ENCODE data around the gene ROR2.

ROR2 gene

DNA sequence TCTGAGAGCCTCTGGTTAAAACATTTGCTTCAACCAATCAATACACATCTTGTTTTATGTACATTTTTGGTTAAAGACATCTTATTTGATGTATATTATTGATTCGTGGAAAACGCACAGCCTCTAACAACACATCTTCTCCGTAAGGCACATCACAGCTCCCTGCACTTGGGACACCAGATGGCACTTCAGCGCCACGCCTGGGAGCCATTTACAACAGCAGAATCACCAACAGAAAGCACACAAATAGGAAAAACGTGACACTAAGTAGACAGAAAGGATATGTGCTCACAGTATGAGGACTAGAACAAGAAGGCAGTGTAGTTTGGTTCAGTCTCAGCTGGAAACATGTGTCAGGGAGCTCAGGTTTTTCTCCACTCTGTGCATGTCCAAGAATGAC is 199.7 kb downstream of the ROR2 start:
- no peak for TF ChIP-seq CTCF (IDR thresholded peaks at IDR 0.05; ENCODE audit: borderline replicate concordance, insufficient read depth, low read depth, low read length)
- H3K4me3 ChIP-seq (ENCODE audit: low read depth, low read length) = no peak overlapping the region

GRCh38 chr9:91746904-91747303 is 203.1 kb downstream of the ROR2 start:
- TF ChIP-seq CTCF (IDR thresholded peaks at IDR 0.05; ENCODE audit: borderline replicate concordance, insufficient read depth, low read depth, low read length) = no peak
- H3K4me3 ChIP-seq (ENCODE audit: low read depth, low read length) = no peak overlapping the region

DNA sequence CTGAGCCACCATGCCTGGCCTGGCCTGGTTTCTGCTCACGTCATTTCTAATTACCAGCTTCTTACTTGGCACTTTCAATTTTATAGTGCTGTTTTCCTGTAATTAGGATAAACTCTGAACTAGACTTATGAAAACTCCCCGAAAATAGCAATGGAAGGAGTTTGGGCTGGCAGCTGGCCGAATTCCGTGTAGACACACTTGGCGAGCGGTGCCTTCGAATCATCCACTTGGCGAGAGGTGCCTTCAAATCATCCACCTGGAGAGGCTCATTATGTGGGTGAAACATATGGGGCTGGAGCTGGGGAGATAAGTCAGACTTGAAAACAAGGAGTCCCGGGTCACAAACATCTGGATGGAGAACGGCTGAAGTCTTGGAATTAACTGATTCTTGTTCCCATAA is 203.7 kb downstream of the ROR2 start:
- TF ChIP-seq CTCF (IDR thresholded peaks at IDR 0.05; ENCODE audit: borderline replicate concordance, insufficient read depth, low read depth, low read length) = no peak
- no peak overlapping the region for H3K4me3 ChIP-seq (ENCODE audit: low read depth, low read length)

GRCh38 chr9:91744114-91744513 is 205.9 kb downstream of the ROR2 start:
- TF ChIP-seq CTCF (IDR thresholded peaks at IDR 0.05; ENCODE audit: borderline replicate concordance, insufficient read depth, low read depth, low read length) = no peak
- H3K4me3 ChIP-seq (ENCODE audit: low read depth, low read length) = no peak overlapping the region

GRCh38 chr9:91741522-91741921 is 208.5 kb downstream of the ROR2 start:
- TF ChIP-seq CTCF (IDR thresholded peaks at IDR 0.05; ENCODE audit: borderline replicate concordance, insufficient read depth, low read depth, low read length) = no peak
- no peak overlapping the region for H3K4me3 ChIP-seq (ENCODE audit: low read depth, low read length)

GRCh38 chr9:91740701-91741100 is 209.3 kb downstream of the ROR2 start:
- no peak overlapping the region for H3K4me3 ChIP-seq (ENCODE audit: low read depth, low read length)
- no peak for TF ChIP-seq CTCF (IDR thresholded peaks at IDR 0.05; ENCODE audit: borderline replicate concordance, insufficient read depth, low read depth, low read length)

DNA sequence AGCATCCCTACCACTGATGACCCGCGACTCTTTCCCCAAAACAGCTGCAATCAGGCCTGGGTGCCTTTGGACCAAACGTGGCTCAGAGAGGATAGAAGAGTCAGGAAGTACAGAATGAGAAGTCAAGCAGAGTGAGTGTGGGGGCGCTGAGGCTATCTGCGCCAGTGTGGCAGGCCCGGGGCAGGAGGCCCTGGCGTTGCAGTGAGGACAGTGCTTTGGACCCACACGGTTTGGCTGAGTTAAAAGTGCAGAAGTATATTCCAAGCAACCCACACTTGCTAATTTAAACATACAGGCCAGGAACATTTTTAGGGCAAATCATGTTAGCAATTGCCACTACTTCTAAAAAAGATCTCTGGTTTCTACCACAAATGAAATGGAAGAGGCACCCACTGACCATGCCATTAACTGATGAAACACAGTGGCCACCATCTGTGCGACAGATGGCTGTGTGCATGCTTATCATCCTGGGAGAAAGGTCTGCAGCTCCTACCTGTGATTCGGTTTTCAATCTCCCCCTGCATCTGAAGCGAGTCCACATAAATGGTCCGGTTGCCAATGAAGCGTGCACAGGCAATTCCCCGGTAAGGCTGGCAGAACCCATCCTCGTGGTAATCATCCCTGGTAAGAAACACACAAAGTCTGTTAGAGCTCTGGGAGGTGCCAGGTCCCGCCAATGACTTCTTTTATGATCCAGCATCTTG is 213.0 kb downstream of the ROR2 start:
- no peak overlapping the region for H3K4me3 ChIP-seq (ENCODE audit: low read depth, low read length)
- no peak for TF ChIP-seq CTCF (IDR thresholded peaks at IDR 0.05; ENCODE audit: borderline replicate concordance, insufficient read depth, low read depth, low read length)

All from GM12875 (cell line).